Adipocyte (in vitro differentiated cells): ENCODE data around the gene MAP4K4.

Experiments
- DNase-seq: peaks from one replicate; pipeline ENCODE4 v3.0.0-alpha.2; 2015; ENCODE audit warnings: low read depth
- H3K27me3 ChIP-seq: replicated peaks from 2 replicates; pipeline ENCODE4 v1.7.0; 2013; ENCODE audit warnings: mild to moderate bottlenecking, low read length, moderate library complexity; ENCODE audit not compliant: control insufficient read depth, insufficient read depth
- H3K36me3 ChIP-seq: 2 replicates; pipeline ENCODE4 v1.7.0; 2013; ENCODE audit warnings: low read length, mild to moderate bottlenecking, moderate library complexity; ENCODE audit not compliant: control insufficient read depth, insufficient read depth, severe bottlenecking
- H3K4me1 ChIP-seq: 2 replicates; pipeline ENCODE4 v1.7.0; 2013; ENCODE audit warnings: mild to moderate bottlenecking, low read length, moderate library complexity; ENCODE audit not compliant: control insufficient read depth, insufficient read depth
- H3K4me3 ChIP-seq: 2 replicates; pipeline ENCODE4 v1.7.0; 2013; ENCODE audit warnings: mild to moderate bottlenecking, low read length, moderate library complexity
- H3K9ac ChIP-seq: 2 replicates; pipeline ENCODE4 v1.7.0; 2013; ENCODE audit warnings: mild to moderate bottlenecking, low read length, moderate library complexity
- H3K9me3 ChIP-seq: 2 replicates; pipeline ENCODE4 v1.7.0; 2013; ENCODE audit warnings: mild to moderate bottlenecking, low read length, moderate library complexity; ENCODE audit not compliant: control insufficient read depth

The MAP4K4 gene

GRCh38 chr2:101736233-101736632 lies 38.7 kb downstream of the MAP4K4 start:
- Histone ChIP-seq H3K36me3 (no peaks in the 10 kb centered on the region), H3K9ac (no peak overlapping the region), H3K4me3 (peak overlapping the region; percentile 38), H3K4me1 (peaks cover 54% of the 10 kb centered on the region), H3K9me3 (no peaks in the 10 kb centered on the region), H3K27me3 (no peaks in the 10 kb centered on the region)
- no peak for DNase-seq

- Histone ChIP-seq H3K27me3 (no peaks in the 10 kb centered on the region), H3K4me3 (peak overlapping the region; percentile 38), H3K9me3 (no peaks in the 10 kb centered on the region), H3K4me1 (peaks cover 56% of the 10 kb centered on the region), H3K9ac (no peak overlapping the region), H3K36me3 (no peaks in the 10 kb centered on the region)
- peak; percentile 90 for DNase-seq
Observed at GRCh38 chr2:101736861-101737291, 39.4 kb downstream of the MAP4K4 start.

- no peaks in the 10 kb centered on the region for H3K27me3 ChIP-seq
- peak; percentile 36 for DNase-seq
- H3K4me3 ChIP-seq, result no peak overlapping the region
- peaks cover 64% of the 10 kb centered on the region for H3K4me1 ChIP-seq
- H3K36me3 ChIP-seq, result no peaks in the 10 kb centered on the region
- H3K9ac ChIP-seq, result no peak overlapping the region
- H3K9me3 ChIP-seq, result no peaks in the 10 kb centered on the region
Observed at GRCh38 chr2:101737478-101738255, 40.2 kb downstream of the MAP4K4 start.

- Histone ChIP-seq H3K36me3 (no peaks in the 10 kb centered on the region), H3K4me3 (no peak overlapping the region)
- DNase-seq, result no peak
Observed at GRCh38 chr2:101738649-101739048, 41.1 kb downstream of the MAP4K4 start.

GRCh38 chr2:101740555-101740964 lies 43.1 kb downstream of the MAP4K4 start:
- no peak overlapping the region for H3K9ac ChIP-seq
- no peaks in the 10 kb centered on the region for H3K9me3 ChIP-seq
- H3K4me3 ChIP-seq, result no peak overlapping the region
- H3K36me3 ChIP-seq, result no peaks in the 10 kb centered on the region
- no peaks in the 10 kb centered on the region for H3K27me3 ChIP-seq
- peaks cover 40% of the 10 kb centered on the region for H3K4me1 ChIP-seq
- DNase-seq, result no peak

More at GRCh38 chr2:101738649-101739048, 41.1 kb downstream of the MAP4K4 start:
- Histone ChIP-seq H3K27me3 (no peaks in the 10 kb centered on the region), H3K9ac (no peak overlapping the region), H3K9me3 (no peaks in the 10 kb centered on the region), H3K4me1 (peaks cover 57% of the 10 kb centered on the region)

GRCh38 chr2:101741775-101742520 lies 44.4 kb downstream of the MAP4K4 start:
- Histone ChIP-seq H3K9ac (no peak overlapping the region), H3K4me3 (no peak overlapping the region)
- DNase-seq, result no peak

GRCh38 chr2:101742547-101742946 lies 45.0 kb downstream of the MAP4K4 start:
- Histone ChIP-seq H3K9me3 (no peaks in the 10 kb centered on the region), H3K4me3 (no peak overlapping the region), H3K4me1 (peaks cover 41% of the 10 kb centered on the region), H3K9ac (no peak overlapping the region), H3K36me3 (no peaks in the 10 kb centered on the region), H3K27me3 (no peaks in the 10 kb centered on the region)
- DNase-seq, result no peak

More at GRCh38 chr2:101741775-101742520, 44.4 kb downstream of the MAP4K4 start:
- Histone ChIP-seq H3K36me3 (no peaks in the 10 kb centered on the region), H3K9me3 (no peaks in the 10 kb centered on the region), H3K4me1 (peaks cover 40% of the 10 kb centered on the region), H3K27me3 (no peaks in the 10 kb centered on the region)

GRCh38 chr2:101743288-101743687 lies 45.8 kb downstream of the MAP4K4 start:
- no peaks in the 10 kb centered on the region for H3K36me3 ChIP-seq
- peaks cover 41% of the 10 kb centered on the region for H3K4me1 ChIP-seq
- no peaks in the 10 kb centered on the region for H3K9me3 ChIP-seq
- no peak for DNase-seq
- no peak overlapping the region for H3K4me3 ChIP-seq
- H3K27me3 ChIP-seq, result no peaks in the 10 kb centered on the region
- H3K9ac ChIP-seq, result no peak overlapping the region

- no peaks in the 10 kb centered on the region for H3K36me3 ChIP-seq
- no peaks in the 10 kb centered on the region for H3K27me3 ChIP-seq
- no peak for DNase-seq
- peaks cover 39% of the 10 kb centered on the region for H3K4me1 ChIP-seq
- H3K4me3 ChIP-seq, result no peak overlapping the region
- no peak overlapping the region for H3K9ac ChIP-seq
- H3K9me3 ChIP-seq, result no peaks in the 10 kb centered on the region
Observed at GRCh38 chr2:101744832-101745231, 47.3 kb downstream of the MAP4K4 start.

- Histone ChIP-seq H3K4me1 (peaks cover 39% of the 10 kb centered on the region), H3K9me3 (no peaks in the 10 kb centered on the region), H3K36me3 (no peaks in the 10 kb centered on the region), H3K9ac (no peak overlapping the region), H3K4me3 (no peak overlapping the region), H3K27me3 (no peaks in the 10 kb centered on the region)
- peak; percentile 68 for DNase-seq
Observed at GRCh38 chr2:101745711-101746694, 48.5 kb downstream of the MAP4K4 start.
